Kidney tubule cell (primary cell): Measurements from ENCODE around the gene NOL4L.
A peak's percentile ranks its signal among the peaks of the same experiment; 100 is the strongest.

Source experiments
- DNase-seq: peaks from one replicate; pipeline ENCODE4 v3.0.0-alpha.2; 2018; ENCODE audit warnings: low spot score

NOL4L gene

DNA sequence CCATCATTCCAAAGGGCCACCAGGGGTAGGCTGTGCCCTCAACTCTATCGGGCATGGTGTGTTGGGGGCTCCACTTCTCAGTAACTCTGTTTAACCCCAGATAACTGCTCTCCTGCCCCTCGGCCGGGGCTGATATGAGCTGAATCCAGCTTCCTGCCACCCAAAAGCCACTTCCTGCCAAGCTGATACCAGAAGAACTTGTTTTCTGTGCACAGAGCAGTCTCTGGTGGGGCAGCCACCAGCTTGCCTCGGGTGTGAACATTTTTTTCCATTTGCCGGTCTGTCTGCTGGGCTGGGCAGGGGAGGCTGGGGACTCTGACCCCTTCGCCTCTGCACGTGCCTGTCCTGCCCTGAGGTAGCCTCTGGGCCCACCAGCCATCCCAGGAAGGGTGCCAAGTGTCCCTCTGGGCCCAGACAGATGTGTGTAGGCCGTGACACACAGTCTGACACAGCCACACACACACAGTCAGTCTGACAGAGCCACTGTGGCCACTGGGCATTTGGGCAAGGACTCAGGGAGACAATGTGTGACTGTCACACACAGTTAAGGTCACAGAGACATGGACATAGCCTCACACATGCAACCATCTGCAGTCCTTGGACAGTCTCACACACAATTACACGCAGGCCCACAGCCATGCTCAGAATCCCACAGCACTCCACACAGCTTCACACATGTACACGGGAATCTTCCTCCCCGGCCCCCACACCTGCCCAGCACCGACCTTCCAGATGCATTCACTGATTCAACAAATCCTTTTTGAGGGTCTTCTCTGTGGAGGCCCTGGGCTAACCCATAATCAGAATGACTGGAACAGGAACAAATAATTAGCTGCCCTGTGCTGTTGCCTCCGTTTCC, 45.1 kb downstream of the NOL4L start:
- no peak for DNase-seq

DNA sequence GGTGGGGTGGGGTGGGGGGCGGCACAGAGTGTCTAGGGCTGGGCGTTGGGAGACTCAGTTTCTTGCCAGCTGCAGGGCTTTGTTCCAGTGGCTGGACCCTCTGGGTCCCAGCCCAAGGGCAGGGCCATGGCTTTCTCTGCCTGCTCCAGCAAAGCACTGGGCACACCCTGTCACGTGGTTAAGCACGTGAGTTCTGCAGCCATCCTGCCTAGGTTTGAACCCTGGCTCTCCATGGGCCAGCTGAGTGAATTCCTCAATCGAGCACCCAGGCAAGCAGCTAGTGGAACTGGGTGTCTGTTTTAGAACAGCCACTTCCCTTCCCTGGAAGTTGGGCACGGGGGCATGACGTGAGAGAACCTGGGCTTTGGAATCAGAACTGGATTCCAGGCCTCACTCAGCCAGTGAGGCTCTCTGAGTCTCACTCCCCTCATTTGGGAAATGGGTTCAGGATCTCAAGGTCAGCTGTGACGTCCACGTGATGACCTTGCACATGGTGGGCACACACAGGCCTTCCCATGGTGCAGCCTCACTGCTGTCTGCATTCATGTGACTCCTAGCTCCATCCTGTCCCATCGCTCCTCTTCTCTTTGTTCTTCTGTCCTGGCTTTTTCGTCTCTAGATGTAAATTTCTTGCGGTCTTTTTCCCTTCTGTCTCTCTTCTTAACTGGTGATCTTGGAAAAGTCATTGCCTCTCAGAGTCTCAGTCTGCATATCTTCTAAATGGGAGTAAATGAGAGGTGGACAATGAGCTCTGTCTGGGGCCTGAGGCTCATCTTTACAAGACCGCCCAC, 45.9 kb downstream of the NOL4L start:
- no peak for DNase-seq

DNA sequence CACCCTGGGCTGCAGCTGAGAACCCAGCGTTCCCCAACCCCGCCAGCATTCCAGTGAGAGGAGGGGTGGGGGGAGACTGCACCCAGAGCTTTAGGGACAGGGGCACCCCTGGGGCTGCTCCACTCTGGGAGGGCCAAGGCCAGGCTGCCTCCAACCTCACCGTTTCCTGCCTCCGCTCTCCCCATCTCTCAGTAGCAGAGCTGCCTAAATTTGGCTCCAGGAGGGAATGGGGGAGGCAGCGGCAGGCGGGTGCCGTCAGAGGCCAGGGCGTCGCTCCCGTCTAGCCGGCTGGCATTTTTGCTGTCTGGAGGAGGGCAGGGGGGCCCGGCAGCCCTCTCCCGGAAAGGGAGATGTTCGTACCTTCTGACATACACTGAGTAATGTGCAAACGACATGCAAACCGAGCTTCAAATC, 46.6 kb downstream of the NOL4L start:
- no peak for DNase-seq

DNA sequence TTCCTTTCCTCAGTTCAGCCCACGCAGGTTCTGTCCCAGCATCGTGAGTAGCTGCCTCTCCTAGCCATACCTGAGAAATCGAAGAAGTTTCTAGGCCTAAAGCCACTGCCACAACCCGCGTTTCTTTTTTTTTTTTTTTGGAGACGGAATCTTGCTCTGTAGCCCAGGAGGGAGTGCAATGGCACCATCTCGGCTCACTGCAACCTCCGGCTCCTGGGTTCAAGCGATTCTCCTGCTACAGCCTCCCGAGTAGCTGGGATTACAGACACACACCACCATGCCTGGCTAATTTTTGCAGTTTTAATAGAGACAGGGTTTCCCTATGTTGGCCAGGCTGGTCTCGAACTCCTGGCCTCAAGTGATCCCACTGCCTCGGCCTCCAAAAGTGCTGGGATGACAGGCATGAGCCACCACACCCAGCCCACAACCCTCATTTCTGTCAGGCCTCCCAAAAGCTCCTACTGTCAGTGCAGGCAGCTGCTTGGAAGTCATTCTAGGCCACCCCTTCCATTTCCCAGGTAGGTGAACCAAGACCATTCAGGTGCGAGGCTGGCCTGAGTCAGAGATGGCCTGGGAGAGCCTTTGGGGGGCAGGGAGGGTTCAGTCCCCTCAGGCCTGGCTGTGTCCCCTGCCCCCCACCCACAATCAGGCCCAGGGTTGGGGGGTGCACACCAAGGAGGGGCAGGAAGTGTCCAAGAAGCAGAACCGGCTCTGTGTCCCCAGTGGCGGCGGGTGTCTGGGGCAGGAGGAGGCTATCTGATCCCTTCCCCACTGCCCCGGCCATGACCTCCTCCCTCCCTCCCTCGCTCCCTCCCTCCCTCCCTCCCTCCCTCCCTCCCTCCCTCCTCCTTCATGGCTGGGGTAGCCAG, 47.2 kb downstream of the NOL4L start:
- no peak for DNase-seq

DNA sequence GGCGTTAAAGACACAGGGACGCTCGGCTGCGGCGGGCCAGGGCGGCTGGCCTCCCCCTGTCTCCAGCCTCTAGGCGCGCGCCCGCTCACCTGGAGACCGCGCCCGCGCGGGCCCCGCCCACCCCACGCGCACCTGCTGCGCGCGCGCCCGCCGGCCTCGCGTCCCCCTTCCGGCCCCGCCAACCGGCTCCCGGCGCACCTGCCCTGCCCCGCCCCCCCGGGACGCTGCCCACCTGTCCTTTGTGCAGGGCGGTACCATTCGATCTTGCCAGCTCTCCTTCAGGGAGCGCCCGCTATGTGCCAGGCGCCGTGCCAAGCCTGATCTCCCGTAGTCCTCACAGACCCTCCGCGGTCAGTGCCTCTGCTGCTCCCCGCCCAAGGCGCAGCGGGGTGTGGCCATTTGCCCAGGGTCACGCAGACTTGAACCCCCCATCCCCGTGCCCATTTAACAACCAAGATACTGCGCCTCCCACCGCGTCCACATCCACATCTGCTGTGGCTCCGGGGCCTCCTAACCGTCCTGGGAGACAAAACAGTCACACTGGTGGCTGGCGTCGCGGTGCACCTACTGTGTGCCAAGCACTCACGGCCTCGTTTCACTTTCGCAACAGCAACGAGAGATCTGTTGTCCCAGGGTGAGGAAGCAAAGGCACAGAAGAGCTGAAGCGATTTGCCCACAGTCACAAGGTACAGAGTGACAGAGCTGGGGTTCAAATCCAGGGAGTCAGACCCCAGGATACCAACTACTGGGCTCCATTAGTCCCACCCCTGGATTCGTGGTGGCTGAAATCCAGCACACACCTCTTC, 48.1 kb downstream of the NOL4L start:
- no peak for DNase-seq

DNA sequence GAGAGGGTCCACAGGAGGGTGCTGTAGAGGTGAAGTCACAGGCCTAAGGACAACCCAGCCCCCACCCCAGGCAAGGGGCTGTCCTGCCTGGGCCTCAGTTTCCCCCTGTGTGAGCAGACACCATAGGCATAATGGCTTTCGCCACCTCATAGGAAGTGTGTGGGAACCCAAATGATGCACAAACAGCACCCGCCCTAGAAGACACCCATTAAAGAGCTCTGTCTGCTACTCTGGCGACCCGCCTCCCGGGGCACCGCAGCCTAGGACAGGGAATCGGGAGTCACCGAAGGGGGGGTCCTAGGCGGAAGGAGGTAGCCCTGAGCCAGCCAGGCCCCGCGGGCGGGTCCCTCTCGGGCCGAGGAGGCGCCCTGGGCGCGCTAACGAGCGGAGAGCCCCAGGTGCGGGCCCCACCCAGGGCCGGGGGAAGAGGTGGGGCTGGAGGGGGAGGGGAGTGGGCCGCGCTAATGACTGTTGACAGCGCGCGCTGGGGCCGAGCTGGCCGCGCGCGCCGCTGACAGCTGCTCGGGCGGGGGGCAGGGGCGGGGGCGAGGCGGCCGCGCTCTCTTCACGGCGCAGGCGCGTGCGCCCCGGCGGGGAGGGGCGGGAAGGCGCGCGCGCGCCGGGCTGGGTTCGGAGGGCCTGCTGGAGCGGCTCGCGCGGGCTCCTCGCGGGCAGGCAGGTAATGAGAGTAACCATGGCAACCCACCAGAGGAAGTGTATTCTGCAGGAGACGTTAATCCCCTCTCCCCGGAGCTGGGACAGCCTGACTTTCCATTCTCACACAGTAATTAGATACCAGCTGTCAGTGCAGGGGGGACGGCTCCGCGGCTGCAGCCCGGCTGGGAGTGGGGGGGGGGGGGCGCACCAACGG, 48.9 kb downstream of the NOL4L start:
- DNase-seq: peak; percentile 21

DNA sequence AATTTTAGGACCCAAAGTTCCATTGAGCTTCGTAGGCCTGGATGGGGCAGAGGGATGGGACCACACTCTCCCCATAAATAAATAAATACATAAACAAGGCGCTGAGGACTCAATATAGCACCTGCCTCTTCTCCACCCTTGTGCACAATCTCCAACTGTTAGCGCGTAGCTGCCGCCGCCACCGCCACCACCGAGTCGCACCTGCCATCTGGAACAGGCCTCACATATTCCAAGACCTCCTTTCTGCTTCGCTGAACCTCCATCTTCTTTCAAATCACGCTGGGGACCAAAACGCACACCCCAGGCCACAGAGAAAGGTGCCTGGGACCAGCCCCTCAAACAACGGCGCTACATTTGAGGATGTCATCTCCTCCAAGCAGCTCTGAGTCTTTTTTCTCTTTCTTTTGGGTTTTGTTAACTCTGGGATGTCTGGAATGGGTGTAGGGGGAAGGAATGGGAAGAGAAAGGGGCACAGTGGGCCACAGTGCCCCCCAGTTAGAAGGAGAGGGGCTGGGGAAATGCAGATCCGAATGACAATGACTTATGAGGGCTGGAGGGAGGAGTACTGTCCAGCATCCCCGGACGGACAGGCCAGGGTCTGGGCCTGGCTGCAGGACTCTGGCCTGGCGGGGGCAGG, 49.7 kb downstream of the NOL4L start:
- DNase-seq: no peak

DNA sequence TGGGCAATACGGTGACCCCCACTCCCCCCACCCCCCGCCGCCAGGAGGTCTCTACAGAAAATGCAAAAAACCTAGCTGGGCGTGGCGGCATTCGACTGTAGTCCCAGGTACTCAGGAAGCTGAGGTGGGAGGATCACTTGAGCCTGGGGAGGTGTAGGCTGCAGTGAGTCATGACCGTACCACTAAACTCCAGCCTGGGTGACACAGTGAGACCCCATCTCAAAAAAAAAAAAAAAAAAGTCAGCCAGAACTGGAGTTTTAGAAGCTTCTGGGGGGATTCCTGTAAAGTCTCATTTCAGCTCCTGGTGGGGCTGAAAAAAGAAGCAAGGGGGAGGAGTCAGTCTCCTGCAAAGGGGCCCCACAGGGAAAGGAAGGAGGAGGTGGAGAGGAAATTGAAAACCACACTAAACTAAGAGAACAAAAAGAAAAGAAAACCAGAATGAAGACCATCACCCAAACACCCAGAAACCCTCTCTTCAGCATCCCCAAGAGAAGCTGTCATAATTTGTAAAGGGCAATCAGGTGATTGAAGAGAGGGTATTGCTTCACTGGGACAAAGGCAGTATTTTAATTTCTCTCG, 50.4 kb downstream of the NOL4L start:
- no peak for DNase-seq

DNA sequence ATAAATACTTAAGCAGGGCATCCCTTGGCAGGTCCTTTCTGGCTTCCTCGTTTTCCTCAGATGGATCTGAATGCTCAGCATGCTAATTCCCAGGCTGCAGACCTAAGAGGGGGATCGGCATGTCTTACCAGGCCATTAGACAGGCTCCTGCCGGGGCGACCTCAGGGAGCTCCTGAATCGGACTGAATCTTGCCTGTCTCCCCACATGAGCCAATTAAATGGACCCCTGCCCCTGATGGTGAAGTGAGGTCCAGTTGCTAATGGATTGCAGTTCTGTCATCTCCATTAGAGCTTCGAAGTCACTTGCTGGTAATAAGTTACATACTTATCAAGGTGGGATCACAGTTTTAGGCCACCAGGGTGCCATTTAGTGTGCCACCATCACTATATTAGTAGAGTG, 51.4 kb downstream of the NOL4L start:
- DNase-seq: no peak

DNA sequence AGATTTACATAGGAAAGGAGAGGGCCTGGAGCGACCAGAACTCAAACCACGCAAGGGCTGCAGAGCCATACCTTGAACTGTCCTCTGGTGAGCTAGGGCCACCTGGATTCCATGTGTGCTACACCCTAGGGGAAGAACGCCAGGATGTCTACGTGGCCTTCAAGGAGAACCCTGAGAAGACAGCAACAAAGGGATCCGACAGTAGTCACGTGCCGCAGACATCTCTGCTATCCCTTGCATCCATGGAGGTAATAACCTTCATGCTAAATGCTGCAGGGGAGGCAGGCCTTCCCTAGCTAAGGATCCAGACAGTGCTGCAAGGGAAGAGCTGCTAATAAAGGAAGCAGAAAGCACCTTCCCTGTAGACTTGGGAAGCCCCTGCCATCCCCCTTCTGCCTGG, 52.9 kb downstream of the NOL4L start:
- DNase-seq: no peak

DNA sequence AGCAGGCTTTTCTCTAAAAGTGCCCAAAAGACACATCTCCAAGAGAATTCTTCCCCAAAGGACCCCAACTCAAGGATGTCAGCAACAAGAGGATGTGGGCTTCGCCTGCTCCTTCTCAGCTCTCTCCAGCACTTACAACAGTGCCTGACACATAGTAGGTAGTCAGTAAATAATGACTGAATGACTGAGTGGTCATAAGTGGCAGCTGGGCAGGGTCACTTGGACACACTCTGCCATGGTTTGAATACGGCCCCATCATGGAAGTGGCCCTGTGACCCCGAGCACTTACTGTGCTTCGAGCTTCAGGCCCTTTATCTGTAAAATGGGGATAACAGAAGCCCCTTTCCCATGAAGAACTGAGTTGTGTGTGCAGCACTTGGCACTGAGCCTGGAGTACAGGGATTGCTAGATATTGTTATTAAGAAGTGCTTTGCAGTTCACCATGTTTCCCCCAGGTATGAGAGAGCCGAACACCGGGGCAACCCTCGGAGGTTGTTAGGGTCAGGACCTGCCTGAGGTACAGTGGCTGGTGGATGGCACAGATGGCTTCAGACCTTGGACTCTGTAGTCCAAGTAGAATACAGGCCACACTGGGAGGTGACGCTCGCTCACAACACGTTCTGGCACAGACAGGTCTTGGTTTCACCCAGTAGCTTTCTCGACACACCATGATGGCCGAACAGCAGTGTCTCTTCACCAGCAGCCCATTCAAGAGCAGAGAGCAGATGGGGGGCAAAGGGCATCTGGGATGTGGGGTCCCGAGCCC, 56.0 kb downstream of the NOL4L start:
- DNase-seq: no peak

DNA sequence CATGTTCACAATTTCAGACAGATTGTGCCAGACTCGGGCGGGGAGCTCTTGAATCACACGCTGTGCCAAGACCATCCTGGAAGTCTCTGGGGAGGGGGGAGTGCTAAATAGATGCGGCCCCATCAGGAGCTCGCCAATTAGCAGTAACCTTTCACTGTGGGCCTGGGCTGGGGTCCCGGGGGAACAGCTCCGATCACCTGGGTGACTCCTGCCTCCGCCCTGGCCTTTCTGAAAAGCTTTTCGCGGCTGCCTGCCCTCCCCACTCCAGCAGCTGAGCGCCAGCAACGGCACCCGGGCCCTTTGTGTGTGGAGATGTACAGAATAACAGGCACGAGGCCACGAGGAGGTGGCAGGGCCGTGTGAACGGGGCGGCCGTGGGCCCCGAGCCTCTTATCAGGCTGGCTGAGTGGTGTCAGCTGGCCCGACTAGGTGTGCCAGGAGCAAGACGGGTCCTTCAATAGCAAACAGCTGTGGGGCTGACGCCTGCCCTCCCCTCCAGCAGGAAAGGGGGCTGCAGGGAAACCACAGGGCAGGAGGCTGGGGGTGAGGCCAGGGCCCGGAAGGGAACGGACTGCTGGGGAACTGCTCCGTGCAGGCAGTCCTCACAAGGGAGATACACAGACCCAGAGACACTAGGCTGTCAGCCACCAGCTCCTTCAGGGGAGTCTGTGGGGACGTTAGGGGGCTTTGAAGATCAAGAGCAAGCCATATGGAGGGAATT, 56.8 kb downstream of the NOL4L start:
- no peak for DNase-seq

DNA sequence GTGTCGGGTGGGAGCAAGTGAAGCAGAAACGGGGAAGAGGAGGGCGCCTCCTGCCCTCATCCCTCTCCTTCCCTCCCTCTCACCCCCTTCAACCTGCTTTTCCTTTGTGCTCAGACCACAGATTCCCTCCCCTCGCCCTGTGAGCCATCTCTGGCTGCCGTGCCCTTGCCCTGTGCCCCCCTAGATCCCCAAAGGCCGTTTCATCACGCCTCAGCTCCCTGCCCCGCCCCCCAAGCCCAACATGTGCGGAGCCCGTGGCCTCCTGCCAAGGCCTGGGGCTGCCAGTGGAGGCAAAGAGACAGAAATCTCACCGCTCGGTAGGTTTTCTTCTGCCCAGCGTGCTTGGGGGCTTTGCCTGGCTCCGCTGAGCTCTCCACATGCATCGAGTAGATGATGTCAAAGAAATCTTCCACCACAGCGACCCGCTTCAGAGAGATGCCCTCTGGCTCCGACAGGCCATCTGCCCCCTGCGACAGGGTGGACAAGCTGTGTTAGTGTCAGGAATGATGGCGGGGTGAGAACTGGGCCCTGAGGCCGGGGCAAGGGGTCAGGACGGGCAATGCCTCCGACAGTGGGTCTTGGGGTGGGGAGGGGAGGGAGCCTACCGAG, 57.6 kb downstream of the NOL4L start:
- no peak for DNase-seq

DNA sequence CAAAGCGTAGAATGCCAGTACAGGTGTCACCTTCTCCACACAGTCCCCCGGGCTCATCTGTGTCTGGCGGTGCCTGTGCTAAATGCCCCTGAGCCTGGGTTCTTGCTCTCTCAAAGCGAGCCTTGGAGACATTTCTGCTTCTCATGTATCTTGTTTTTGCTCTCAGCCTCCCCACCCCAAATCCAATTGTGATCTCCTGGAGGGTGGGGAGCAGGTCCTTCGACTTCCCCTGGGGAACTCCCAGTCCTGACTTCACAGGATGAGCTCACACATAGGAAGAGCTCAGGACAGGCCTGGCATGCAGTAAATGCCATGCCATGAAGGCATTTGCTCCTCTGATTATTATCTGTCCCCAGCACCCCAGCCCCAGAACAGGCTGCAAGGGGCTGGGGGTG, 58.1 kb downstream of the NOL4L start:
- peak; percentile 61 for DNase-seq

DNA sequence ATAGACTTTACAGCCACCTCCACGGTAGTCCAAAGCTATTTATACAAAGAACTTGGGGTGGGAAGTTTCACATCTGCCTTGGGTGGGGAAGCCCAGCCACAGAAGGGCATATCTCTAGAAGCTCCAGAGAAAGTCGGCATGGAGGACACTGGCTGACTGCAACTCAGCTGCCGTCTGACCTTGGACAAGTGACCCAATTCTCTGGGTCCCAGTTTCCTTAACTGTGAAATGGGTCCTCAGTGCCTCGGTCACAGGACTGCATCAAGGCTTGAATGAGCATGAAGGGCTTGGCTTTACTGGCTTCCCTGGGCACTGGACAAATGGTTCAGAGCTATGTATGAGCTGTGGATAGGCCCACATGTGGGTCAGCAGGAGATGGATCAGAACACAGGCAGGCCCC, 58.6 kb downstream of the NOL4L start:
- DNase-seq: no peak

DNA sequence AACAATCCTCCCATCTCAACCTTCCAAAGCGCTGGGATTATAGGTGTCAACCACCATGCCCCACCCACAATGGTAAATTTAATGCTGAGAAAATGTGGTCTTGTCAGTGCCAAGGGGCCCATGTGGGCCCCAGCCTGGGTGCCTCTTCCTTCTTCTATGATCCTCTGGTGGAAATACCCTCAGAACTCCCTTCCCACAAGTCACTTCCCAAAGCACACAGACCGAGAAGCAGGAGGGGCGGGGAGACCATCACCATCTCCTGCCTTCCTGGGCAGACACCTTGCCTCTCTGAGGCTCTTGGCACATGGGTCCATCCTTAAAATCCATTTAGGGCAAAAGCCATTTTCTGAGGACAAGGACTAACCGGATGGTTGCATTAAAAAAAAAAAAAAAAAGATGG, 59.0 kb downstream of the NOL4L start:
- no peak for DNase-seq

DNA sequence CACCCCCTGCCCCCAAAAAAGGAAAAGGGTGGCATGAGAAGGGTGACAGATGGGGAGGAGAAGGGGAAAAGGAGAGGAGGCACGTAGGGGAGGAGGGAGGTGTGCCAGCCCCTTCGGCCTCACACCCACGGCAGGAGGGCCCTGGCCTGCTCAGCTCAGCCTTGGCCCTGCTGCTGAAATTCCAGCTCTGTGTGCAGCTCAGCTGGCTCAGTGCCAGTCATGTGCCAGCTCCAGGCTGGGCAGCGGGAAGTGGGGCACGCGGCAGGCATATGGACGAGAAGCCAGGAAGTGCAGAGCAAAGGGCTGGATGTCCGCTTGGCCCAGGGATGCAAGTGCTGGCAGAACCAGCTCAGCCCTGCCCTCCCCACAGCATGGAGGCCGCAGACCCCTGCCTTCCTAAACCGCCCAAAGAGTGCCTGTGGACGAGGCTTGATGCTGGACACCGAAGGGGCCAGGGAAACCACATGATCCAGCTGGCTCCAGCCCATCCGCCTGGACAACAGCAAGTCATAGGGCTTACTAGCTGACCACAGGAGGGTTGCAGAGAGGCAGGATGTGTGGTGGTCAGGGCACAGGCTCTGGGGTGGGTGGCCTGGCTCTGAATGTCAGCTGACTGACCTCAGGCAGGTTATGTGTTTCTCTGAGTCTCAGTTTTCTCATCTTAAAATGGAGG, 60.2 kb downstream of the NOL4L start:
- peak; percentile 78 for DNase-seq
